Activated T-helper 17 cell treated with anti-CD3 and anti-CD28 coated beads, Interleukin-2, amount 50 U/mL, for 72 hours (primary cell): Measurements from ENCODE around the gene HYKK. TPM values are rescaled to one million over a fixed set of nuclear protein-coding genes. Genes with fewer than 3 reads are reported as not detected.
"Not testable (repeated sequence)": the region's sequence is repeated elsewhere in the genome, so short reads cannot be mapped to it uniquely, and the experiment has no call there.

Experiments
- ATAC-seq: fragments of 150-1000 bp; cut with Tn5 transposase; replicated peaks from 2 replicates; pipeline ENCODE4 v1.10.0; 2021; ENCODE audit warnings: mild to moderate bottlenecking, moderate library complexity
- H3K27ac Mint-ChIP-seq: one replicate; pipeline ENCODE4 v1.8.0; 2022; ENCODE audit warnings: mixed read lengths
- H3K27me3 Mint-ChIP-seq: one replicate; pipeline ENCODE4 v1.8.0; 2022; ENCODE audit warnings: mixed read lengths
- H3K36me3 Mint-ChIP-seq: one replicate; pipeline ENCODE4 v1.8.0; 2022; ENCODE audit warnings: low read depth, mild to moderate bottlenecking, mixed read lengths
- H3K4me1 Mint-ChIP-seq: one replicate; pipeline ENCODE4 v1.8.0; 2022; ENCODE audit warnings: mixed read lengths
- H3K4me3 Mint-ChIP-seq: one replicate; pipeline ENCODE4 v1.8.0; 2022; ENCODE audit warnings: mild to moderate bottlenecking, mixed read lengths
- H3K9me3 Mint-ChIP-seq: one replicate; pipeline ENCODE4 v1.8.0; 2022; ENCODE audit warnings: mixed read lengths
- total RNA-seq, 2 donors: library from RNA; stranded (reverse); gene quantifications; one replicate each; pipeline ENCODE4 v1.2.3, GENCODE V29; 2022

HYKK gene
- total RNA-seq, 2 donors from 2014 or later, result 0.91 to 1.2 TPM

DNA sequence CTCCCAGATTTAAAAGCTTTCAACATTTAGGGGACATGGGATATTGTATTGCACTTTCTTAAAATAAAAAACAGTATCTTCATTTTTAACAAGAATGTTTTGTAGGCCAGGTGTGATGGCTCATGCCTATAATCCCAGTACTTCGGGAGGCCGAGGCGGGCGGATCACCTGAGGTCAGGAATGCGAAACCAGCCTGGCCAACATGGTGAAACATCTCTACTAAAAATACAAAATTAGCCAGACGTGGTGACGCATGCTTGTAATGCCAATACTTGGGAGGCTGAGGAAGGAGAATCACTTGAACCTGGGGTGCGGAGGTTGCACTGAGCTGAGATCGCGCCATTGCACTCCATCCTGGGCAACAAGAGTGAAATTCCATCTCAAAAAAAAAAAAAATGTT, 52.8 kb downstream of the HYKK start:
- ATAC-seq, H3K36me3 Mint-ChIP-seq, H3K9me3 Mint-ChIP-seq, H3K27ac Mint-ChIP-seq, H3K27me3 Mint-ChIP-seq, H3K4me3 Mint-ChIP-seq, H3K4me1 Mint-ChIP-seq: not testable (repeated sequence)

DNA sequence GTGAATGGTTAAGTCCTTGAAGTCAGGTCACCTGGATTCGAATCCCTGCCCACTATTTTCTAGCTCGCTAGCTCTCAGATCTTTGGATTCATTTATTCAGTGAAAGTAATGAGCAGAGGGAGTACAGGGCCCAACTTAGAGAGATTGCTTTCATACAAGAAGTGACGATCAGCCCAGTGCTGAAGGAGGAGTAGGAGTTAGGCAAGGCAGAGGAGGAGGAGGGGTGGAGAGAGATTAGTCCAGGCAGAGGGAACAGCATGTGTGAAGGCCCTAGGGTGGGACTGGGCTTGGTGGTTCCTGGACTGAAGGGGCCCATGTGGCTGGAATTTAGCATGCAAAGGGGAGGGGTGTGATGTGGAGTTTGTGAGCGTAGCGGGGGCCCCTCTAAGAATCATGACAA, 54.1 kb downstream of the HYKK start:
- Mint-ChIP-seq H3K4me3 (no peak overlapping the region), H3K9me3 (no peaks in the 10 kb centered on the region), H3K27ac (no peak overlapping the region), H3K36me3 (no peaks in the 10 kb centered on the region), H3K4me1 (peaks cover 2% of the 10 kb centered on the region), H3K27me3 (peaks cover 1% of the 10 kb centered on the region)
- no peak for ATAC-seq

DNA sequence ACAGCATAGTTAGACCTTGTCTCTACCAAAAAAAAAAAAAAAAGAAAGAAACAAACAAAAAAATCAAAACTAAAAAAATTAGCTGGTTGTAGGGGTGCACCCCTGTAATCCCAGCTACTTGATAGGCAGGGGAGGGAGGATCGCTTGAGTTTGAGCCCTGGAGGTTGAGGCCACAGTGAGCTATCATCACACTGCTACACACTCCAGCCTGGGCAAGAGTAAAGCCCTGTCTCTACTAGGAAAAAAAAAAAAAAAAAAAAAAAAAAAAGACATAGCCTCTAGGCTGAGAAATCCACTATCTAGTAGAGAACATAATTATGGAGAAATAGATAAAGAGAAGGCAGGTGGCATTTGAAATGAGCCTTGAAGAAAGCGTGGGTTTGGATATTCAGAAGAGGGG, 55.7 kb downstream of the HYKK start:
- Mint-ChIP-seq H3K9me3 (no peaks in the 10 kb centered on the region), H3K27ac (no peak overlapping the region), H3K36me3 (no peaks in the 10 kb centered on the region), H3K4me3 (no peak overlapping the region), H3K4me1 (peaks cover 11% of the 10 kb centered on the region), H3K27me3 (peaks cover 11% of the 10 kb centered on the region)
- ATAC-seq, result no peak

DNA sequence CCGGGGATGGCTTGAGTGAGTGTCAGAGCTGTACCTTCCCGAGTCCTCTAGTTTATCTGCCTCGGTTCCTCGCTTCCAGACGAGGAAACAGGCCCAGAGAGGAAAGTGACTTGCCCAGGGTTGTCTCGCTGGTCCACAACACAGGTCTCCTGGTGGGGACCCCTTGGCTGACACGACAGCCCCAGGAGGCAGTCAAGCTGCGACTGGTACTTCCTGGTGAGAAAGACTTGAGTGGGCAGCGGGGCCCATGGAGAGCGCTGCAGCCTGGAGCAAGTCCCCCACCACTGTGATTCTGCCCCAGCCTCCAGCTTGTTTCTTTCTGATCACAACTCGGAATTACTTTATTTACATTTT, 57.3 kb downstream of the HYKK start:
- Mint-ChIP-seq H3K4me3 (peak overlapping the region; percentile 83), H3K4me1 (peaks cover 11% of the 10 kb centered on the region), H3K9me3 (no peaks in the 10 kb centered on the region), H3K27me3 (peaks cover 11% of the 10 kb centered on the region), H3K27ac (peak overlapping the region; percentile 68), H3K36me3 (no peaks in the 10 kb centered on the region)
- ATAC-seq, result peak; percentile 1

DNA sequence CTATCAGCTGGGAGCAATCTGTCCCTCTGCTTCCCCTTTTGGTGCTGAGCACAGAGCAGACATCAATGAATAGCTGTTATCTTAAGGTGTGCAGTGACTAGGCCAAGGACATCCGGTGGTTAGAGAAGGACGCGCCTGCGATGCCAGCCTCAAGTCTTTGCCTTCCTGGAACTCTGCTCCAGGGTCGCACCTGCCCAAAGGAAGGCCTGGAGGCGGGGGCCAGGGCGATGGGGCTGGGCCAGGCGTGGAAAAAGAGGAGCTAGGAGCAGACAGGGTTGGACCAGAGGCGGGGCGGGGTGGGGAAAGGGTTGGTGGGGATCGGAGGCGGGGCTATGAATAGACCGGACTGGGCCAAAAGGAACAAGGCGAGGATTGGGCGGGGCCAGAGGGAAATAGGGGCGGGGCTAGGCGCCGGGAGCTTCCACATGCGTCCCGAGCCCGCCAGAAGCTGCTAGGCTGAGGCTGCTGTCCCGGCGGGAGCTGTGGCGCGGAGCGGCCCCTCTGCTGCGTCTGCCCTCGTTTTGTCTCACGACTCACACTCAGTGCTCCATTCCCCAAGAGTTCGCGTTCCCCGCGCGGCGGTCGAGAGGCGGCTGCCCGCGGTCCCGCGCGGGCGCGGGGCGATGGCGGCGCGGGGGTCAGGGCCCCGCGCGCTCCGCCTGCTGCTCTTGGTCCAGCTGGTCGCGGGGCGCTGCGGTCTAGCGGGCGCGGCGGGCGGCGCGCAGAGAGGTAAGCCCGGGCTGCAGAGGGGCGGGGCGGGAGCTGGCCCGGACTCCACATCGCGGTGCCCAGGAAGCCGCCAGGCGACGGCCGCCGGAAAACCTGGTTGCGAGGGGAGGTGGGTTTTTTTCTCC, 57.9 kb downstream of the HYKK start, which contains the start of gene CHRNA5:
Gene CHRNA5 (plus strand): TSS at position 424 of the 854 bp plus-strand sequence. CDS start 200 bp downstream, at position 624.
- peak within 1 kb of the TSS; percentile 68 for H3K27ac Mint-ChIP-seq
- no peaks in the 10 kb centered on the region for H3K9me3 Mint-ChIP-seq
- no peaks in the 10 kb centered on the region for H3K36me3 Mint-ChIP-seq
- ATAC-seq, result peak; percentile 93
- peaks cover 11% of the 10 kb centered on the region for H3K4me1 Mint-ChIP-seq
- peaks cover 11% of the 10 kb centered on the region for H3K27me3 Mint-ChIP-seq
- H3K4me3 Mint-ChIP-seq, result peak within 1 kb of the TSS; percentile 83

DNA sequence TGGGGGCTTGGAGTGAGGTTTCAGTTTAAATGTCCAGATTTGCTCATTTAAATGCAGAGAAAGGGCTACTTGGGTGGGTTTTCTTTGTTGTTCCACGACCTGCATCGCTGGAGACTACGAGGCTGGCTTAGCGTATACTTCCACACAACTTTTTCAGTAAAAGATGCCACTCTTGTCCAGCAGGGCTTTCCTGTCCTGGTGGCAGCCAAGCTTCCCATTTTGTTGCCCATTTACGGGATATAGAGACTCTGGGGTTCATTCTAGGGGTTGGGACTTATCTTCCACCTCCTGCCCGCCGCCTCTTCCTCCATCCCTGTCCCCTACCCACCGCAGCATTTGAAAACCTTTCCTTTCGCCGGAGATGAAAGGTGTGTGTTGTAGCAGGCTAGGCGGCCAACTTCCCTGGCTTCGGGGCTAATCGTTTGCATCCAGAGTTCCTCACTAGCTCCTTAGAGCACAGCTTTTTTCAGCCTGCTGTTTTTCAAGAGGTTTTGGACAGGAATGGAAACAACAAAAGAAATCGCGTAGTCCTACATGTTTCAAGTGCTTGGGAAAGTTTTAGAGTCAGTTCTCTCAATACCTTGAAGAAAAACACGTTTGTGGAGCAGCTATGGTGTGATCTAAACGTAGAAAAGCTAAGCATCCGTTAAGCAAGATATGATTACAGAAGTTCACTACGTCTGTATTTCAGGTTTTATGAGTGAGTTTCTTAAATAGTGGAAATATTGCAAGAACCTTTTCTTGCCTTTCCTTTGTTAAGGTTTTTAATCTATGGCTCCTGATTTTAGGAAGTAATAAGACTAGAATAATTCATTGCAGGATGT, 58.8 kb downstream of the HYKK start:
- peak overlapping the region; percentile 83 for H3K4me3 Mint-ChIP-seq
- peak overlapping the region; percentile 19 for H3K27ac Mint-ChIP-seq
- ATAC-seq, result peak; percentile 11
- no peaks in the 10 kb centered on the region for H3K36me3 Mint-ChIP-seq
- H3K9me3 Mint-ChIP-seq, result no peaks in the 10 kb centered on the region
- peaks cover 11% of the 10 kb centered on the region for H3K4me1 Mint-ChIP-seq
- H3K27me3 Mint-ChIP-seq, result peaks cover 11% of the 10 kb centered on the region

DNA sequence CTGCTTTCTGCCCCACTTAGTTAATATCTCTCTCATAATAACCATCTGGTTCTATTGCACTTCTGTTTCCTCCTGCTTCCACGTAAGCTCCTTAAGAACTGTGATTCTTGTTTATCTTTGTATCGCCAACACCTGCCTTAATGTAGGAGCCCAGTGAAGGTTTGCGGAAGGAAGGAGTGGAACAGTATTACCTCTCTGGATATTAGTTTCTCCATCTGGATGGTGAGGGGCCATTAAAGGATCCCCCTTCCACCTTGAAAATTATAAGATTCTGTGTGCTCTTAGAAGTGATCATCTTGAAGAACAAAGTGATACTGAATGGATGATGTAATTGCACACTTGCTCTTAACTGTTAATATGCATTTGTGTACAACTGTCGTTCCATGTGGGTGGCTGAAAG, 60.2 kb downstream of the HYKK start:
- Mint-ChIP-seq H3K27me3 (peaks cover 11% of the 10 kb centered on the region), H3K4me1 (peaks cover 11% of the 10 kb centered on the region), H3K27ac (no peak overlapping the region), H3K36me3 (no peaks in the 10 kb centered on the region), H3K4me3 (peak overlapping the region; percentile 26), H3K9me3 (no peaks in the 10 kb centered on the region)
- no peak for ATAC-seq

DNA sequence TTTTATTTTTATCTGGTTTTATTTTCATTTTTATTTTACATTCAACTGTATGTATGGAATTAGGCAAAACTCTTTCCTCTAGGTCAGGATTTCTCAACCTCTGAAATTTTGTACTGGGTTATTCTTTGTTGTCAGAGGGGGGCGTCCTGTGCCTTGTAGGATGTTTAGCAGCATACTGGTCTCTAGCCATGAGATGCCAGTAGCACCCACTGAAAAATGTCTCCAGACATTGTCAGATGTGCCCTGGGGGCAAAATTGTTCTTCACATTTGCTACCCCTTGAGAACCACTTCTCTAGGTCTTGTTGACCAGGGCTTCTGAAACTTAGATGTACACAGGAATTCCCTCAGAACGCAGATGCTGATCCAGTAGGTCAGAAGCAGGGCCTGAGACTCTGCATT, 63.3 kb downstream of the HYKK start:
- peaks cover 11% of the 10 kb centered on the region for H3K4me1 Mint-ChIP-seq
- H3K9me3 Mint-ChIP-seq, result no peaks in the 10 kb centered on the region
- no peaks in the 10 kb centered on the region for H3K36me3 Mint-ChIP-seq
- no peak overlapping the region for H3K27ac Mint-ChIP-seq
- ATAC-seq, result no peak
- H3K4me3 Mint-ChIP-seq, result no peak overlapping the region
- peaks cover 11% of the 10 kb centered on the region for H3K27me3 Mint-ChIP-seq

DNA sequence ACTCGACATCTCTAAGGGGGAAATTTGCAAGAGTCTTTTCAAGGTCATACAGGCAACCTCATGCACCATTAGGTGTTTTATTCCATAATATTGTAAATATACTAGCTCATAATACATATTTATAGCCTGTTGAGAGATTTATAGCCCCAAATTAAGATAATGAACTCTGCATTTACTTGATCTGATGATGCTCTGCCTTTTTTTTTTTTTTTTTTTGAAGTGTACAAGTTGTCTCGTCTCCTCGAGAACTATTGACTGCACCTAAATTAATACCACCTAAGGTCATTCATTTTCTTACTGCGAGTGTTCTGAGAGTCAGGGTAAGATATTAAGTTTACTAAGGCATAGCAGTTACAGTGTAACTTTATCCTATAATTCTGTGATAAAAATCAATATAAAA, 64.0 kb downstream of the HYKK start:
- no peaks in the 10 kb centered on the region for H3K9me3 Mint-ChIP-seq
- no peaks in the 10 kb centered on the region for H3K36me3 Mint-ChIP-seq
- no peak for ATAC-seq
- H3K27me3 Mint-ChIP-seq, result peaks cover 10% of the 10 kb centered on the region
- no peak overlapping the region for H3K4me3 Mint-ChIP-seq
- peaks cover 10% of the 10 kb centered on the region for H3K4me1 Mint-ChIP-seq
- no peak overlapping the region for H3K27ac Mint-ChIP-seq

DNA sequence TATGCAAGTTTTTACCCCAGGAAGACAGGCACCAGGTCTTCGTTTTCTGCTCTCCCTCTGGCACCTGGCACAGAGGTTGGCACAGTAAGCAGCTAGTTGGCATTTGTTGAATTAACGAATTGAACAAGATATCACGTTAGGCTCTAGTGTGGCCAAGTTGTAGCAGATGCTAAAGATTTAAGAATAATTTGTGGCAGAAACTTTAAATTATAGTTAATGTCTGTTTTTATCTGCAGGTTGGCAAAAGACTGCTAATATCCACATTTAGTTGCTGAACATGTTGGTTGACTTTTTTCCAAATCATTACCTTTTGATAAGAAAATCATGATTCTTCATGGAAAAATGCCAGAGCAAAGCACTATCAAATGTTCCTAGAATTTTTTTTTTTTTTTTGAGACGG, 66.0 kb downstream of the HYKK start:
- Mint-ChIP-seq H3K27me3 (no peaks in the 10 kb centered on the region), H3K4me3 (no peak overlapping the region), H3K27ac (no peak overlapping the region), H3K4me1 (no peaks in the 10 kb centered on the region), H3K9me3 (no peaks in the 10 kb centered on the region), H3K36me3 (no peaks in the 10 kb centered on the region)
- ATAC-seq, result no peak

DNA sequence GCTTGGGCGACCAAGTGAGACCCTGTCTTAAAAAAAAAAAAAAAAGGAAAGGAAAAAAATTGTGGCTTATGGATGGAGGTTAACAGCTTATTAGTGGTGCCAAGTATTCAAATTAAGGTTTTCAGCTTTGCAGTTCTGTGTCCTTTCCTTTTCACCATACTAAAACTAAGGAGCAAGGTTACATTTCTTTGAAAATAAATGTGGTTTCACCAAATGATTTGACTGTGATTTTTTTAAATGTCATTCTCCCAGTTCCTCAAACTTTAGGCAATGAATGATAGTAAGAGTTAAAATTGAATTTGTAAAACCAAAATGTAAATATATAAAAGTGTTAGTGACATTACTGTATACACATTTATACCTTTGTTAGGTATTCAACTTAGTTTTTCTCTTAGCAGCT, 67.6 kb downstream of the HYKK start:
- Mint-ChIP-seq H3K4me3 (no peak overlapping the region), H3K36me3 (no peaks in the 10 kb centered on the region), H3K9me3 (no peaks in the 10 kb centered on the region), H3K27me3 (no peaks in the 10 kb centered on the region), H3K4me1 (no peaks in the 10 kb centered on the region), H3K27ac (no peak overlapping the region)
- ATAC-seq, result no peak

Other genes with a start within 250 kb of the HYKK start
- gene DNAJA4, start 243.0 kb upstream of the HYKK start, total RNA-seq, result 10 to 100 TPM; 30.2 to 49.9 TPM
- gene SKIC8, start 208.0 kb upstream of the HYKK start, total RNA-seq, result 10 to 100 TPM; 33.7 to 54.7 TPM
- not detected for gene CRABP1, start 167.2 kb upstream of the HYKK start, total RNA-seq
- 10 to 100 TPM; 63.6 to 84.0 TPM for gene IREB2, start 69.4 kb upstream of the HYKK start, total RNA-seq
- gene PSMA4, start 32.9 kb downstream of the HYKK start, total RNA-seq, result 100 to 1,000 TPM; 140 to 270 TPM
- gene CHRNA5, start 57.9 kb downstream of the HYKK start, total RNA-seq, result 10 to 100 TPM in 1 of 2 donors, 1 to 10 TPM in 1; 5.9 to 14.1 TPM
- not detected for gene CHRNA3, start 113.4 kb downstream of the HYKK start, total RNA-seq
- gene CHRNB4, start 133.6 kb downstream of the HYKK start, total RNA-seq, result not detected